SK-N-SH (cell line): ENCODE measurements around the gene MYD88. TPM values are rescaled to one million over a fixed set of nuclear protein-coding genes. Genes with fewer than 3 reads are reported as not detected.

Experiments used
- CTCF ChIA-PET: fragments of 300-600, 350-600 bp; formaldehyde crosslinking; extraction: SDS; loops from one replicate; lab custom pipeline; 2021; lab: Yijun Ruan, JAX
- POLR2A ChIA-PET: fragments of 350-600 bp; sonication (Branson Sonifier 250); formaldehyde crosslinking; extraction: SDS; loops from one replicate; lab custom pipeline; 2020; ENCODE audit warnings: antibody characterized with exemption, inconsistent platforms; lab: Yijun Ruan, JAX
- DNase-seq: peaks from one replicate; pipeline ENCODE4 v3.0.0; 2012
- H2AFZ ChIP-seq: fragments of 200-600 bp; sonication (generic); 2 replicates; pipeline ENCODE4 v1.8.1; 2016; ENCODE audit warnings: antibody characterized with exemption, mild to moderate bottlenecking, low read depth
- H3F3A ChIP-seq: fragments of 200-600 bp; sonication (generic); replicated peaks from 2 replicates; pipeline ENCODE3; 2016; ENCODE audit warnings: antibody characterized with exemption, mild to moderate bottlenecking; ENCODE audit not compliant: insufficient read depth
- H3K27ac ChIP-seq, 2 experiments: fragments of 200-500 bp in 1 of 2; fragments of 200-600 bp in 1 of 2; sonication (Bioruptor generic) in 1 of 2; sonication (generic), shearing (Covaris generic) in 1 of 2; 2 replicates each; pipeline versions ENCODE4 v1.5.1 to v1.6.1; 2014 to 2016; ENCODE audit warnings: low read depth in 2 of 2, inconsistent platforms in 1 of 2, low read length in 1 of 2, mild to moderate bottlenecking in 1 of 2, mixed read lengths in 1 of 2
- H3K27me3 ChIP-seq: fragments of 200-600 bp; sonication (generic), shearing (Covaris generic); 2 replicates; pipeline ENCODE4 v1.6.1; 2016; ENCODE audit warnings: mixed run types; ENCODE audit not compliant: insufficient read depth
- H3K36me3 ChIP-seq, 2 experiments: fragments of 200-500 bp in 1 of 2; fragments of 200-600 bp in 1 of 2; sonication (Bioruptor generic) in 1 of 2; sonication (generic) in 1 of 2; replicated peaks in 1 of 2; 2 replicates each; pipeline versions ENCODE3 to v1.5.1; 2014 to 2016; ENCODE audit warnings: low read length in 1 of 2, mild to moderate bottlenecking in 1 of 2; ENCODE audit not compliant: insufficient read depth in 2 of 2, control insufficient read depth in 1 of 2
- H3K4me1 ChIP-seq, 2 experiments: fragments of 200-500 bp in 1 of 2; fragments of 200-600 bp in 1 of 2; sonication (Bioruptor generic) in 1 of 2; sonication (generic), shearing (Covaris generic) in 1 of 2; 2 replicates each; pipeline versions ENCODE4 v1.5.1 to v1.6.1; 2014 to 2016; ENCODE audit warnings: low read depth in 1 of 2, low read length in 1 of 2, mixed run types in 1 of 2; ENCODE audit not compliant: insufficient read depth in 2 of 2, control insufficient read depth in 1 of 2
- H3K4me2 ChIP-seq: fragments of 200-600 bp; sonication (generic), shearing (Covaris generic); 2 replicates; pipeline ENCODE4 v1.6.1; 2017; ENCODE audit warnings: mixed run types
- H3K4me3 ChIP-seq, 2 experiments: fragments of 200-500 bp in 1 of 2; fragments of 200-600 bp in 1 of 2; sonication (Bioruptor generic) in 1 of 2; sonication (generic), shearing (Covaris generic) in 1 of 2; 2 replicates each; pipeline versions ENCODE4 v1.5.1 to v1.8.1; 2014 to 2016; ENCODE audit warnings: low read depth in 2 of 2, inconsistent platforms in 1 of 2, low read length in 1 of 2, mild to moderate bottlenecking in 1 of 2, mixed read lengths in 1 of 2, moderate library complexity in 1 of 2
- H3K79me2 ChIP-seq: fragments of 200-600 bp; sonication (generic); 2 replicates; pipeline ENCODE4 v1.8.1; 2017; ENCODE audit warnings: mild to moderate bottlenecking; ENCODE audit not compliant: insufficient read depth
- H3K9ac ChIP-seq: fragments of 200-600 bp; sonication (generic); 2 replicates; pipeline ENCODE4 v1.6.1; 2017; ENCODE audit warnings: mixed run types
- H3K9me2 ChIP-seq: fragments of 200-600 bp; sonication (generic); 2 replicates; pipeline ENCODE4 v1.6.1; 2017; ENCODE audit warnings: mixed run types
- H3K9me3 ChIP-seq: fragments of 200-600 bp; sonication (generic); 2 replicates; pipeline ENCODE4 v1.6.1; 2017; ENCODE audit warnings: mixed run types, mild to moderate bottlenecking, moderate library complexity
- H4K20me1 ChIP-seq: fragments of 200-600 bp; sonication (generic); 2 replicates; pipeline ENCODE4 v1.6.1; 2017; ENCODE audit warnings: mild to moderate bottlenecking, mixed run types; ENCODE audit not compliant: insufficient read depth
- CHD2 ChIP-seq: fragments of 150-350 bp; IDR thresholded peaks from 2 replicates; pipeline ENCODE4 v1.6.1; 2018; ENCODE audit warnings: low read length; ENCODE audit not compliant: partially characterized antibody
- ELF1 ChIP-seq: IDR thresholded peaks from 2 replicates; pipeline ENCODE4 v1.4.0; 2012
- EP300 ChIP-seq, 2 experiments: IDR thresholded peaks; 2 replicates each; pipeline versions ENCODE4 v1.4.0 to v1.6.1; 2012; ENCODE audit warnings: borderline replicate concordance in 1 of 2, low read depth in 1 of 2, low read length in 1 of 2
- EZH2phosphoT487 ChIP-seq: fragments of 200-600 bp; sonication (generic); IDR thresholded peaks from 2 replicates; pipeline ENCODE4 v1.6.1; 2017; ENCODE audit warnings: low read depth, mixed run types, mild to moderate bottlenecking, antibody characterized with exemption, moderate library complexity, borderline replicate concordance
- FOXJ3 ChIP-seq: sonication (generic); formaldehyde crosslinking; IDR thresholded peaks from 2 replicates; pipeline ENCODE4 v1.5.1; 2020; ENCODE audit warnings: mild to moderate bottlenecking, missing genetic modification reagents
- FOXM1 ChIP-seq: IDR thresholded peaks from 2 replicates; pipeline ENCODE4 v1.4.0; 2012; ENCODE audit warnings: low read depth, mild to moderate bottlenecking
- GABPA ChIP-seq: IDR thresholded peaks from 2 replicates; pipeline ENCODE4 v1.4.0; 2012; ENCODE audit warnings: low read depth, mild to moderate bottlenecking
- GATA2 ChIP-seq: sonication (generic); formaldehyde crosslinking; IDR thresholded peaks from 2 replicates; pipeline ENCODE4 v1.5.0; 2020; ENCODE audit warnings: mild to moderate bottlenecking, missing genetic modification reagents
- JUND ChIP-seq: IDR thresholded peaks from 2 replicates; pipeline ENCODE4 v1.4.0; 2012
- NFIC ChIP-seq: IDR thresholded peaks from 2 replicates; pipeline ENCODE4 v1.4.0; 2012; ENCODE audit warnings: borderline replicate concordance
- NRF1 ChIP-seq: IDR thresholded peaks from 2 replicates; pipeline ENCODE4 v1.6.1; 2012; ENCODE audit warnings: low read depth, mild to moderate bottlenecking, low read length
- RAD21 ChIP-seq: IDR thresholded peaks from 2 replicates; pipeline ENCODE4 v1.6.1; 2012; ENCODE audit warnings: mild to moderate bottlenecking, low read length
- RCOR1 ChIP-seq: fragments of 150-350 bp; IDR thresholded peaks from 2 replicates; pipeline ENCODE4 v1.6.1; 2017; ENCODE audit warnings: antibody characterized with exemption, low read length
- RFX5 ChIP-seq: IDR thresholded peaks from 2 replicates; pipeline ENCODE4 v1.6.1; 2012; ENCODE audit warnings: mild to moderate bottlenecking, improper control_type of control experiment, low read length
- RXRA ChIP-seq: IDR thresholded peaks from 2 replicates; pipeline ENCODE4 v1.4.0; 2012; ENCODE audit warnings: low read depth, mild to moderate bottlenecking, borderline replicate concordance
- SIN3A ChIP-seq: IDR thresholded peaks from 2 replicates; pipeline ENCODE4 v1.6.1; 2012; ENCODE audit warnings: low read depth, mild to moderate bottlenecking, low read length, moderate library complexity, borderline replicate concordance
- TCF12 ChIP-seq: IDR thresholded peaks from 2 replicates; pipeline ENCODE4 v1.4.0; 2012
- TEAD4 ChIP-seq: IDR thresholded peaks from 2 replicates; pipeline ENCODE4 v1.4.0; 2012; ENCODE audit warnings: mild to moderate bottlenecking, borderline replicate concordance; ENCODE audit not compliant: insufficient read depth
- YY1 ChIP-seq: IDR thresholded peaks from 2 replicates; pipeline ENCODE4 v1.4.0; 2012; ENCODE audit warnings: low read depth, mild to moderate bottlenecking
- WGBS: methylation state at CpG from one replicate; pipeline ENCODE4 v1.1.6; 2017; ENCODE audit warnings: low lambda C conversion rate; 5-methylcytosine and 5-hydroxymethylcytosine counted together
- polyA plus RNA-seq, 3 experiments: library from polyadenylated mRNA; depleted of rRNA; stranded (reverse); fragments of >200 nt; gene quantifications; 2 replicates each; pipeline ENCODE4 v1.2.3, GENCODE V29; 2012
- TF ChIP-seq, protein P1 (sequence below): IDR thresholded peaks from 2 replicates; pipeline ENCODE4 v1.4.0; 2012; ENCODE audit warnings: low read depth, borderline replicate concordance
- TF ChIP-seq, protein P2 (sequence below): fragments of 150-350 bp; IDR thresholded peaks from 2 replicates; pipeline ENCODE4 v1.6.1; 2016; ENCODE audit warnings: mild to moderate bottlenecking, low read depth, low read length
- TF ChIP-seq, protein P3 (sequence below): IDR thresholded peaks from 2 replicates; pipeline ENCODE4 v1.4.0; 2012; ENCODE audit warnings: low read depth, borderline replicate concordance
- TF ChIP-seq, protein P4 (sequence below): IDR thresholded peaks from 2 replicates; pipeline ENCODE4; 2012

MYD88 gene
- polyA plus RNA-seq, 1 of the 3 experiments (the other 2 are of a cell fraction): 24.0 TPM

DNA sequence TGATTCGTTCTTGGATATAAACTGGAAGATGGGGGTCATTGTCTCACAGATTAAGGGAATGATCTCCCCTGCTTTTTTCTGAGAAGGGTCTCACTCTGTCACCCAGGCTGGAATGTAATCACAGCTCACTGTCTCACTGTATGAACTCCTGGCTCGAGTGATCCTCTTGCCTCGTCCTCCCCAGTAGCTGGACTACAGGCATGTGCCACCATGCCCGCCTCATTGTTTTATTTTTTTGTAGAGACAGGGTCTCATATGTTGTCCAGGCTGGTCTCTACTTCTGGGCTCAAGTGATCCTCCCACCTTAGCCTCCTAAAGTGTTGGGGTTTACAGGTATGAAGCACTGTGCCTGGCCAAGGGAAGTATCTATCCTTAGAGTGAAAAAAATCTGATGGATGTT, 32.3 kb downstream of the MYD88 start:
- Histone ChIP-seq H3K4me1 (peaks cover 8 to 22% of the 10 kb centered on the region in 2 experiments; a peak in 3 of 4 replicates), H3K4me2 (no peak overlapping the region)
- CTCF ChIA-PET: interaction anchor here (1.0 to 1.1 kb wide), 3 partner anchors 15 to 309 kb away, joined by 3 to 4 read pairs (median 4); no protein-coding TSS in a partner anchor

DNA sequence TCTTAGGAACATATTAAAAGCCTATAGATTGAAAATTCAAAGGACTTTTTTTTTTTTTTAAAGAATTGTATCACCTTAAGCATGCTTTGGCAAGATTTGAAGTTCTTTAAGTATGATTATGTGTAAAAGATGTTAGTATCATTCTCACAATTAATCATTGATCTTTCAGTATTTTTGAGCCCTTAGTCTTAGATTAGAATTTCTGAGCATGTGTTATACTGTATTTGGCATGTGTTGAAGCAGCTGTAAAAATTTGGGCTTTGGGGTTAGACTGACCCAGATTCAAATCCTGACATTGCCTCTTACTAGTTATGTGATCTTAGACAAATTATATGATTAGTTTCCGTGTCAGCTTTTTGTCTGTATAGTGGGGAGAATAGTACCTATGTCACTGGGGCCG, 33.2 kb downstream of the MYD88 start:
- Histone ChIP-seq H3K27me3 (no peaks in the 10 kb centered on the region), H3K9me2 (no peaks in the 10 kb centered on the region), H3K4me1 (peaks cover 8 to 22% of the 10 kb centered on the region in 2 experiments; a peak in 3 of 4 replicates), H2AFZ (no peak overlapping the region), H4K20me1 (peaks cover 61% of the 10 kb centered on the region), H3K27ac (no peak overlapping the region), H3K9ac (no peak overlapping the region), H3K4me2 (no peak overlapping the region), H3F3A (peaks cover 57% of the 10 kb centered on the region), H3K9me3 (no peaks in the 10 kb centered on the region), H3K79me2 (peaks cover 98% of the 10 kb centered on the region), H3K36me3 (peaks cover 0 to 4% of the 10 kb centered on the region in 2 experiments), H3K4me3 (no peak overlapping the region)
- TF ChIP-seq, protein P1, sequence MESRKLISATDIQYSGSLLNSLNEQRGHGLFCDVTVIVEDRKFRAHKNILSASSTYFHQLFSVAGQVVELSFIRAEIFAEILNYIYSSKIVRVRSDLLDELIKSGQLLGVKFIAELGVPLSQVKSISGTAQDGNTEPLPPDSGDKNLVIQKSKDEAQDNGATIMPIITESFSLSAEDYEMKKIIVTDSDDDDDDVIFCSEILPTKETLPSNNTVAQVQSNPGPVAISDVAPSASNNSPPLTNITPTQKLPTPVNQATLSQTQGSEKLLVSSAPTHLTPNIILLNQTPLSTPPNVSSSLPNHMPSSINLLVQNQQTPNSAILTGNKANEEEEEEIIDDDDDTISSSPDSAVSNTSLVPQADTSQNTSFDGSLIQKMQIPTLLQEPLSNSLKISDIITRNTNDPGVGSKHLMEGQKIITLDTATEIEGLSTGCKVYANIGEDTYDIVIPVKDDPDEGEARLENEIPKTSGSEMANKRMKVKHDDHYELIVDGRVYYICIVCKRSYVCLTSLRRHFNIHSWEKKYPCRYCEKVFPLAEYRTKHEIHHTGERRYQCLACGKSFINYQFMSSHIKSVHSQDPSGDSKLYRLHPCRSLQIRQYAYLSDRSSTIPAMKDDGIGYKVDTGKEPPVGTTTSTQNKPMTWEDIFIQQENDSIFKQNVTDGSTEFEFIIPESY: no peak
- TF ChIP-seq ELF1 (no peak), GATA2 (CRISPR knock-in tag) (no peak), NFIC (no peak), YY1 (no peak), NRF1 (no peak), JUND (no peak), CHD2 (no peak), RFX5 (no peak), FOXJ3 (CRISPR knock-in tag) (no peak)
- TF ChIP-seq, protein P2, sequence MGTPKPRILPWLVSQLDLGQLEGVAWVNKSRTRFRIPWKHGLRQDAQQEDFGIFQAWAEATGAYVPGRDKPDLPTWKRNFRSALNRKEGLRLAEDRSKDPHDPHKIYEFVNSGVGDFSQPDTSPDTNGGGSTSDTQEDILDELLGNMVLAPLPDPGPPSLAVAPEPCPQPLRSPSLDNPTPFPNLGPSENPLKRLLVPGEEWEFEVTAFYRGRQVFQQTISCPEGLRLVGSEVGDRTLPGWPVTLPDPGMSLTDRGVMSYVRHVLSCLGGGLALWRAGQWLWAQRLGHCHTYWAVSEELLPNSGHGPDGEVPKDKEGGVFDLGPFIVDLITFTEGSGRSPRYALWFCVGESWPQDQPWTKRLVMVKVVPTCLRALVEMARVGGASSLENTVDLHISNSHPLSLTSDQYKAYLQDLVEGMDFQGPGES: no peak
- TF ChIP-seq, protein P3, sequence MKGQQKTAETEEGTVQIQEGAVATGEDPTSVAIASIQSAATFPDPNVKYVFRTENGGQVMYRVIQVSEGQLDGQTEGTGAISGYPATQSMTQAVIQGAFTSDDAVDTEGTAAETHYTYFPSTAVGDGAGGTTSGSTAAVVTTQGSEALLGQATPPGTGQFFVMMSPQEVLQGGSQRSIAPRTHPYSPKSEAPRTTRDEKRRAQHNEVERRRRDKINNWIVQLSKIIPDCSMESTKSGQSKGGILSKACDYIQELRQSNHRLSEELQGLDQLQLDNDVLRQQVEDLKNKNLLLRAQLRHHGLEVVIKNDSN: no peak
- 94% methylated on average over 2 of the region's 2 CpGs for WGBS
- CTCF ChIA-PET: interaction anchor here (1.0 to 1.2 kb wide), 4 partner anchors 14 to 308 kb away, joined by 3 to 4 read pairs (median 4); no protein-coding TSS in a partner anchor
- POLR2A ChIA-PET: no interaction called here
- DNase-seq: no peak

More for the DNA sequence above, 32.3 kb downstream of the MYD88 start:
- peaks cover 0 to 4% of the 10 kb centered on the region in 2 experiments for H3K36me3 ChIP-seq
- no peaks in the 10 kb centered on the region for H3K9me3 ChIP-seq
- no peak for TF ChIP-seq TEAD4
- TF ChIP-seq GABPA: no peak
- no peak for TF ChIP-seq RXRA
- TF ChIP-seq NFIC: no peak
- no peak for TF ChIP-seq ELF1
- TF ChIP-seq EZH2phosphoT487: no peak
- TF ChIP-seq, protein P2: no peak
- TF ChIP-seq RFX5: no peak
- no peak for TF ChIP-seq GATA2 (CRISPR knock-in tag)
- no peak for TF ChIP-seq YY1
- TF ChIP-seq JUND: no peak
- TF ChIP-seq EP300 (IDR thresholded peaks at IDR 0.05; ENCODE audit: borderline replicate concordance in 1 of 2, low read depth in 1 of 2, low read length in 1 of 2): no peak
- TF ChIP-seq SIN3A: no peak
- TF ChIP-seq TCF12: no peak
- TF ChIP-seq FOXJ3 (CRISPR knock-in tag): no peak
- no peak for TF ChIP-seq RAD21
- TF ChIP-seq CHD2: no peak
- TF ChIP-seq FOXM1: no peak
- TF ChIP-seq, protein P4, sequence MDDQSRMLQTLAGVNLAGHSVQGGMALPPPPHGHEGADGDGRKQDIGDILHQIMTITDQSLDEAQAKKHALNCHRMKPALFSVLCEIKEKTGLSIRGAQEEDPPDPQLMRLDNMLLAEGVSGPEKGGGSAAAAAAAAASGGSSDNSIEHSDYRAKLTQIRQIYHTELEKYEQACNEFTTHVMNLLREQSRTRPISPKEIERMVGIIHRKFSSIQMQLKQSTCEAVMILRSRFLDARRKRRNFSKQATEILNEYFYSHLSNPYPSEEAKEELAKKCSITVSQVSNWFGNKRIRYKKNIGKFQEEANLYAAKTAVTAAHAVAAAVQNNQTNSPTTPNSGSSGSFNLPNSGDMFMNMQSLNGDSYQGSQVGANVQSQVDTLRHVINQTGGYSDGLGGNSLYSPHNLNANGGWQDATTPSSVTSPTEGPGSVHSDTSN: no peak
- TF ChIP-seq RCOR1: no peak
- H3K9me2 ChIP-seq: no peaks in the 10 kb centered on the region
- peaks cover 98% of the 10 kb centered on the region for H3K79me2 ChIP-seq
- peaks cover 53% of the 10 kb centered on the region for H4K20me1 ChIP-seq
- POLR2A ChIA-PET: interaction anchor here (0.7 to 1.1 kb wide), 2 partner anchors 9 to 34 kb away, joined by 3 read pairs; partner anchors contain the start of gene ACAA1
- peak overlapping the region in 1 of 2 experiments; percentile 97; a peak in 2 of 4 replicates for H3K27ac ChIP-seq
- no peaks in the 10 kb centered on the region for H3K27me3 ChIP-seq
- H2AFZ ChIP-seq: no peak overlapping the region
- WGBS: 92% methylated on average over 4 of the region's 4 CpGs
- no peak for DNase-seq
- peaks cover 54% of the 10 kb centered on the region for H3F3A ChIP-seq
- H3K4me3 ChIP-seq: no peak overlapping the region
- no peak overlapping the region for H3K9ac ChIP-seq
